Medulla oblongata (tissue), 1 donor: ENCODE measurements around the gene UBL5.
A peak's percentile ranks its signal among the peaks of the same experiment; 100 is the strongest.

ENCODE experiments used
- DNase-seq: peaks from one replicate; pipeline ENCODE4 v3.0.0-alpha.2; 2015; ENCODE audit errors: extremely low spot score

The UBL5 gene

GRCh38 chr19:9854282-9854846 is 26.6 kb downstream of the UBL5 start:
- DNase-seq, result no peak

DNA sequence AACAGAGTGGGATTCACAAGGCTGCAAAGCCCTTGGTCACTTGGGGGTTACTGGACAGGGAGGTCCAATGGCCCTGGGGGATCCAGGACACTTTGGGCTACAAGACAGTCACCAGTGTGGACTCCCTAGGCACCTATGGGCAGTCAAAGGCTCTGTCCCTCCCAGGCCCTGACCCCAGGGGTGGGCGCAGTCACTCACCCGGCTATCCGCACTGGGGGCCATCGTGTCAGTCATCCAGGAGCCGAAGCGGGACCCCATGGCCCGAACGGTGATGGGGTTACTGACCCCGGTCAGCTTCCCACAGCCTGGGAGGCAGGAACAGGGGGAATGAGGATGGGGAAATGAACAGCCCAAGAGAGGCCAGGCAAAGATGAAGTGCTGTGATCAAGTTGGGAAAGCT is 28.9 kb downstream of the UBL5 start:
- no peak for DNase-seq

DNA sequence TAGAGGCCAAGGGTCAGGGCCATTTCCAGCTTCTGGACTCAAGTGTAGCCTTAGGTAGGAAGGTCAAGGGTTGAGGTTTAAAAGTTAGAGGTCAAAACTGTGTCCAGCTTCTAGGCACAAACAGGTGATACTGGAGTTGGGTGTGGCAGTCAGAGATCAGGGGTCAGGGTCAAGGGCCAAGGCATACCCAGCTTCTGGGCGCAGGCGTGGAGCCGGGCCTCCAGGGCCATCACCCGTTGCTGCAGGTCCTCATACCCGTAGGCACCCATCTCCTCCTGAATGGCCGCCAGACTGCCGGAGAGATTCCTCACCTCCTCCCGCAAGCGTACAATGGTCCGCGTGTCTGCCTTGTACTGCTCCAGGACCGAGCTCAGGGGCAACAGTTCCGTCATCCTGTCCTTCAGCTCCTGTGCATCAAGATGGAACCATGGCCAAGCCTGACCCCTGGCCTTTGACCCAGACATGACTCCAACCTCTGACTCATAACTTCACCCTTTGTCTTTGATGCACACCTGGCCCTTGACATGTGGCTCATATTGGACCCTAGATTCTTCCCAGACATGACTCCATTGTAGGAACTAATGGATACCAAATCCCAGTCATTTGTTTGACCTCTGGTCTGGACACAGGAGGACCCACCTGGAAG is 29.5 kb downstream of the UBL5 start:
- no peak for DNase-seq

GRCh38 chr19:9857920-9858746 is 30.4 kb downstream of the UBL5 start:
- no peak for DNase-seq

DNA sequence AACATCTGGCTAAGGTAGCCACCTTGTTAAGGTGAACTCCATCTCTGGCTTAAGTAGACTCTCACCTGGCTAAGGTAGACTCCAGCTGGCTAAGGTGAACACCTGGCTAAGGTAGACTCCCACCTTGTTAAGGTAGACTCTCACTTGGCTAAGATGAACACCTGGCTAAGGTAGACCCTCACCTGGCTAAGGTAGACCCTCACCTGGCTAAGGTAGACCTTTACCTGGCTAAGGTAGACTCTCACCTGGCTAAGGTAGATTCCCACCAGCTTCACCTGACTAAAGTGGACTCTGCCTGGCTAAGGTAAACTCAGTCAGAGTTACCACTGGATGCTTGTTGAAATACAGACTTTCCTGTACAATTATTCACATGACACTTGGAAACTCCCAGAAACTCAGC is 31.0 kb downstream of the UBL5 start:
- DNase-seq, result no peak

GRCh38 chr19:9860407-9860806 is 32.7 kb downstream of the UBL5 start:
- DNase-seq, result no peak

GRCh38 chr19:9861503-9861902 is 33.8 kb downstream of the UBL5 start:
- DNase-seq, result no peak

- DNase-seq, result no peak
Observed at GRCh38 chr19:9862938-9863337, 35.2 kb downstream of the UBL5 start.

- DNase-seq, result no peak
Observed at GRCh38 chr19:9863759-9864158, 36.0 kb downstream of the UBL5 start.

GRCh38 chr19:9865732-9866501 is 38.2 kb downstream of the UBL5 start:
- DNase-seq, result peak; percentile 43

DNA sequence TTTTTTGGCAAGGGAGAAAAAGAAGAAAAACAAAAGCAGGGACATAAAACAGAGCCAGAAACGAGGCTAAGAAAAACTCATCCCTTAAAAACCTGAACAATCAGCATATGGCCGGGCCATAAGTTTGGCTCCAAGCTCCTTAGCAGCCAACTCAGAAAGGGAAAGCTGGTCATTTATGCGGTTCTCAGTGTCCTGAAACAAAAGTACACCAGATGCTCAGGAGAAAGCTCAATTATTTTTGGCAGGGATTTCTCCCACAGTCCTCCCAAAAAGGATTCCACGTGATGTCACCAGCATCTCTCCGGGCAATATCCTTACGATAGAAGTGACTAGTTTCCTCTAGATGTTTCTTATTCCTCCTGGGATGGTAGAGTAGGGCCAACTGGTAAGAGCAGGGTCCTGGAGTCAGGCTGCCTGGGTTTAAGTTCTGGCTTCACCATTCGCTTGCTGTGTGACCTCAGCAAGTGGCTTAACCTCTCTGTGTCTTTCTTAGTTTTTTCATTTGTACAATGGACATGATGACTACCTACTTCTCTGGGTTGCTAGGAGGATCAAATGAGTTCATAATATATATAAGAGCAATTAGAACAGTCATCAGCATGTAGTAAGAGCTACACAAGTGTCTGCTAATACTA is 41.4 kb downstream of the UBL5 start:
- peak; percentile 33 for DNase-seq

- DNase-seq, result no peak
Observed at GRCh38 chr19:9871626-9872338, 44.1 kb downstream of the UBL5 start.

DNA sequence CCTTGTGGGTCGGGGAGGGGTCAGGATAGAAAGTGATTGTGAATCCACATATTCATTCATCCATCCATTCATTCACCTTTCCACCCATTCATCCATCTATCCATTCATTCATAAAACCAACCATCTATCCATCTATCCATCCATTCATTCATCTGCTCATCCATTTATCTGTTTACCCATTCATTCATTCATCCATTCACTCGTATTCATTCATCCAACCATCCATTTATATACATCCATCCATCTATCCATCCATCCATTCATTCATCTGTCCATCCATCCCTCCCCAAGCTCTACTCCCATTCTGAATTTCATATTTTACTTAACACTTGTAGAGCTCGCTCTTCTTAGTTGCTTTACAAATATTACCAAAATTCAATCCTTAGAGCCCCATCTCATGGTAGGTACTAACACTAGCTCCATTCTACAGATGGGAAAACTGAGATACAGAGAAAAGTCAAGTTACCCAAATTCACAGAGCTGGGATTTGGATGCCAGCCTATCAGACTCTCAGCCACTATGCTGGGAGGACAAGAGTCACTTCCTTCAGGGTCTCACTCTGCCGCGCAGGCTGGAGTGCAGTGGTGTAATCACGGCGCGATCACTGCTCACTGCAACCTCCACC is 45.0 kb downstream of the UBL5 start:
- no peak for DNase-seq

GRCh38 chr19:9875031-9875627 is 47.4 kb downstream of the UBL5 start:
- DNase-seq, result no peak

DNA sequence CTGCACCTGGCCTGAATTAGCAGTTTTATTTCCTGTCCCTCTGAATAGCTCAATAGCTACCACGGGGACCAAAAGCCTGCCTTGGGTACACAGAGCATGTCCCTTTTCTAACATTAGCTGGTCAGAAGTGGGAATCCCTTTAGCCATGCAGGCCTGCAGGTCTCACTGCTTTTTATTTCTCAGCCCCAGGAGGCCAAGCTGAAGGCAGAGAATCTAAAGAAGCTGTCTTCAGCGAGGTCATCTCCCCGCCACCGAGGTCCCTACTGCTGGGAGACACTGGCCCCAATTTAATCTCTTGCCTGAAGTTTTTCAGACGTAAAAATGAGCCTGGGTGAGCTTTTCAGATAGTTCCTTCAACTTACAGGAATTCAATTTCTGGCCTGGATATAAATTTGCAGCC is 48.1 kb downstream of the UBL5 start:
- no peak for DNase-seq

DNA sequence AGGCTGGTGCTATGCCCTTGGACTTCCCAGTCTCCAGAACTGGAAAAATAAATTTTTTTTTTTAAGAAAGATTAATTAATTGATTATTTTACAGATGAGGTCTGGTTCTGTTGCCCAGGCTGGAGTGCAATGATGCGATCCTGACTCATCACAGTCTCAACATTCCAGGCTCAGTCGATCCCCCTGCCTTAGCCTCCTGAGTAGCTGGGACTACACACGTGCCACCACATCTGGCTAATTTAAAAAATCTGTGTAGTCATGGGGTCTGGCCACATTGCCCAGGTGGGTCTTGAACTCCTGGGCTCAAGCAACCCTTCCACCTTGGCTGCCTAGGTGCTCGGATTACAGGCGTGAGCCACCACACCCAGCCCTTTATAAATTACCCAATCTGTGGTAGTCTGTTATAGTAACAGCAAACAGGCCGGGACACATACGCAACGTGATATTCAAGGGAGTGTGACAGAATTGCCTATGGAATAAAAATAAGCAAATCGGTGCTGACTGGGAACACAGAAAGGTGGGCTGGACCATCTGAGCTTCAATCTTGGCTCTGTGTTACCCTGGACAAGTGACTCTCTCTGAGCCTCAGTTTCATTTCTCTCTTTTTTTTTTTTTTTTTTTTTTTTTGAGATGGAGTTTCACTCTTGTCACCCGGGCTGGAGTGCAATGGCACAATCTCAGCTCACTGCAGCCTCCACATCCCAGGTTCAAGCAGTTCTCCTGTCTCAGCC is 50.2 kb downstream of the UBL5 start:
- no peak for DNase-seq

GRCh38 chr19:9878511-9879196 is 50.9 kb downstream of the UBL5 start:
- DNase-seq, result no peak
